Measurements from ENCODE around the gene IL26.

The IL26 gene

GRCh38 chr12:68223067-68223747 lies 2.4 kb downstream of the IL26 start (continued):
- TF ChIP-seq GLI4 (tag by site-specific recombination; IDR thresholded peaks at IDR 0.05) (no peak), ZFP69B (tag by site-specific recombination; IDR thresholded peaks at IDR 0.05) (no peak), ZNF488 (tag by site-specific recombination; IDR thresholded peaks at IDR 0.05) (no peak), ZNF610 (tag by site-specific recombination; IDR thresholded peaks at IDR 0.05; ENCODE audit: borderline replicate concordance) (peak; percentile 93; the same call in 1 of the 2 replicates), SP3 (tag by site-specific recombination; IDR thresholded peaks at IDR 0.05) (peak; percentile 30; the same call in 1 of the 2 replicates), ZNF174 (tag by site-specific recombination; IDR thresholded peaks at IDR 0.05) (no peak)

- Histone ChIP-seq H3K4me1 (ENCODE audit: control insufficient read depth, insufficient read depth, low read length) (no peaks in the 10 kb centered on the region), H3K4me3 (ENCODE audit: low read depth, low read length) (no peak overlapping the region), H3K36me3 (ENCODE audit: control insufficient read depth in 2 of 2, insufficient read depth in 1 of 2, low read length in 2 of 2) (no peaks in the 10 kb centered on the region), H3K9me3 (ENCODE audit: control insufficient read depth, insufficient read depth, low read depth, low read length) (no peaks in the 10 kb centered on the region), H3K27ac (ENCODE audit: extremely low read depth, low read depth, low read length) (no peak overlapping the region)
- no peak for TF ChIP-seq GLIS1 (tag by site-specific recombination; IDR thresholded peaks at IDR 0.05)
- no peak for TF ChIP-seq ZNF658 (tag by site-specific recombination; IDR thresholded peaks at IDR 0.05)
- CTCF ChIA-PET: interaction anchor here (0.6 to 5.1 kb wide), 23 partner anchors 8 to 606 kb away, joined by 3 to 89 read pairs (median 4); no protein-coding TSS in a partner anchor
- POLR2A ChIA-PET: interaction anchor here (0.5 kb wide), 1 partner anchor 92 kb away, joined by 6 read pairs; no protein-coding TSS in a partner anchor
Observed at GRCh38 chr12:68222326-68222725, 3.3 kb downstream of the IL26 start.

GRCh38 chr12:68221497-68221896 lies 4.1 kb downstream of the IL26 start:
- H3K27ac ChIP-seq (ENCODE audit: extremely low read depth, low read depth, low read length): no peak overlapping the region
- H3K4me3 ChIP-seq (ENCODE audit: low read depth, low read length): no peak overlapping the region
- no peaks in the 10 kb centered on the region for H3K4me1 ChIP-seq (ENCODE audit: control insufficient read depth, insufficient read depth, low read length)
- ChIA-PET CTCF (interaction anchor here (0.6 to 5.1 kb wide), 7 partner anchors 31 to 181 kb away, joined by 3 to 89 read pairs (median 8); no protein-coding TSS in a partner anchor), POLR2A (no interaction called here)
- no peaks in the 10 kb centered on the region for H3K36me3 ChIP-seq (ENCODE audit: control insufficient read depth in 2 of 2, insufficient read depth in 1 of 2, low read length in 2 of 2)
- TF ChIP-seq ZNF449 (tag by site-specific recombination; IDR thresholded peaks at IDR 0.05) (no peak), KLF1 (tag by site-specific recombination; IDR thresholded peaks at IDR 0.05) (no peak), KLF8 (tag by site-specific recombination; IDR thresholded peaks at IDR 0.05) (no peak), ZNF529 (tag by site-specific recombination; IDR thresholded peaks at IDR 0.05; ENCODE audit: insufficient replicate concordance) (no peak), ZFP69B (tag by site-specific recombination; IDR thresholded peaks at IDR 0.05) (no peak), ZNF48 (tag by site-specific recombination; IDR thresholded peaks at IDR 0.05) (no peak), IKZF3 (tag by site-specific recombination; IDR thresholded peaks at IDR 0.05) (no peak), WT1 (tag by site-specific recombination; IDR thresholded peaks at IDR 0.05) (no peak), ZNF560 (tag by site-specific recombination; IDR thresholded peaks at IDR 0.05; ENCODE audit: borderline replicate concordance) (no peak), ZNF2 (tag by site-specific recombination; IDR thresholded peaks at IDR 0.05) (no peak), ZNF776 (tag by site-specific recombination; IDR thresholded peaks at IDR 0.05; ENCODE audit: borderline replicate concordance) (no peak), ZNF433 (tag by site-specific recombination; IDR thresholded peaks at IDR 0.05; ENCODE audit: low read depth) (no peak), ZNF214 (tag by site-specific recombination; IDR thresholded peaks at IDR 0.05; ENCODE audit: borderline replicate concordance) (no peak), ZBTB11 (tag by site-specific recombination; conservative IDR thresholded peaks at IDR 0.05; ENCODE audit: low read depth) (no peak), SCRT2 (tag by site-specific recombination; IDR thresholded peaks at IDR 0.05) (no peak), ZIC2 (tag by site-specific recombination; IDR thresholded peaks at IDR 0.05) (no peak), ZNF311 (tag by site-specific recombination; IDR thresholded peaks at IDR 0.05; ENCODE audit: borderline replicate concordance) (no peak), ZNF645 (tag by site-specific recombination; IDR thresholded peaks at IDR 0.05) (no peak), ZNF623 (tag by site-specific recombination; IDR thresholded peaks at IDR 0.05) (no peak)
- H3K9me3 ChIP-seq (ENCODE audit: control insufficient read depth, insufficient read depth, low read depth, low read length): no peaks in the 10 kb centered on the region
